Mammary epithelial cell (primary cell): Measurements from ENCODE around the gene CNTNAP2.

Experiments used
- EZH2 ChIP-seq: IDR thresholded peaks from 2 replicates; pipeline ENCODE4 v1.6.1; 2012; ENCODE audit warnings: low read length, inconsistent platforms, borderline replicate concordance
- TF ChIP-seq, protein P1 (sequence below), 2 donors: IDR thresholded peaks in 1 of 2; conservative IDR thresholded peaks in 1 of 2; 2 replicates each; pipeline ENCODE4 v1.5.1; 2011 to 2012; ENCODE audit warnings: inconsistent platforms in 2 of 2, low read length in 2 of 2, mild to moderate bottlenecking in 2 of 2, control low read depth in 1 of 2, low read depth in 1 of 2; ENCODE audit not compliant: insufficient read depth in 1 of 2; ENCODE audit errors: extremely low read depth in 1 of 2

DNA sequence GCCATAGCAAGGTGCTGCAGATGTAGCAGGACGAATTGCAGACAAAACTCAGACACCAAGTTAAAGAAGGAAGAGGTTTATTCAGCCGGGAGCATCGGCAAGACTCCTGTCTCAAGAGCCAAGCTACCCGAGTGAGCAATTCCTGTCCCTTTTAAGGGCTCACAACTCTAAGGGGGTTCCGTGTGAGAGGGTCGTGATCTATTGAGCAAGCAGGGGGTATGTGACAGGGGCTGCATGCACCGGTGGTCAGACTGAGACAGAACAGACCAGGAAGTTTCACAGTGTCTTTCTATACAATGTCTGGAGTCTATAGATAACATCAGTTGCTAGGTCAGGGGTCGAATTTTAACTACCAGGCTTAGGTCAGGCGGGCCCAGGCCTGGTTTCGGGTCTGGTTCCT, 2252.0 kb downstream of the CNTNAP2 start:
- TF ChIP-seq EZH2: no peak
- TF ChIP-seq, protein P1, sequence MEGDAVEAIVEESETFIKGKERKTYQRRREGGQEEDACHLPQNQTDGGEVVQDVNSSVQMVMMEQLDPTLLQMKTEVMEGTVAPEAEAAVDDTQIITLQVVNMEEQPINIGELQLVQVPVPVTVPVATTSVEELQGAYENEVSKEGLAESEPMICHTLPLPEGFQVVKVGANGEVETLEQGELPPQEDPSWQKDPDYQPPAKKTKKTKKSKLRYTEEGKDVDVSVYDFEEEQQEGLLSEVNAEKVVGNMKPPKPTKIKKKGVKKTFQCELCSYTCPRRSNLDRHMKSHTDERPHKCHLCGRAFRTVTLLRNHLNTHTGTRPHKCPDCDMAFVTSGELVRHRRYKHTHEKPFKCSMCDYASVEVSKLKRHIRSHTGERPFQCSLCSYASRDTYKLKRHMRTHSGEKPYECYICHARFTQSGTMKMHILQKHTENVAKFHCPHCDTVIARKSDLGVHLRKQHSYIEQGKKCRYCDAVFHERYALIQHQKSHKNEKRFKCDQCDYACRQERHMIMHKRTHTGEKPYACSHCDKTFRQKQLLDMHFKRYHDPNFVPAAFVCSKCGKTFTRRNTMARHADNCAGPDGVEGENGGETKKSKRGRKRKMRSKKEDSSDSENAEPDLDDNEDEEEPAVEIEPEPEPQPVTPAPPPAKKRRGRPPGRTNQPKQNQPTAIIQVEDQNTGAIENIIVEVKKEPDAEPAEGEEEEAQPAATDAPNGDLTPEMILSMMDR (conservative IDR thresholded peaks at IDR 0.05 in 1 of 2, IDR thresholded peaks at IDR 0.05 in 1 of 2; ENCODE audit: extremely low read depth in 1 of 2, insufficient read depth in 1 of 2, low read depth in 1 of 2, low read length in 2 of 2): no peak
